ENCODE data around the gene TEX22.

Gene TEX22

DNA sequence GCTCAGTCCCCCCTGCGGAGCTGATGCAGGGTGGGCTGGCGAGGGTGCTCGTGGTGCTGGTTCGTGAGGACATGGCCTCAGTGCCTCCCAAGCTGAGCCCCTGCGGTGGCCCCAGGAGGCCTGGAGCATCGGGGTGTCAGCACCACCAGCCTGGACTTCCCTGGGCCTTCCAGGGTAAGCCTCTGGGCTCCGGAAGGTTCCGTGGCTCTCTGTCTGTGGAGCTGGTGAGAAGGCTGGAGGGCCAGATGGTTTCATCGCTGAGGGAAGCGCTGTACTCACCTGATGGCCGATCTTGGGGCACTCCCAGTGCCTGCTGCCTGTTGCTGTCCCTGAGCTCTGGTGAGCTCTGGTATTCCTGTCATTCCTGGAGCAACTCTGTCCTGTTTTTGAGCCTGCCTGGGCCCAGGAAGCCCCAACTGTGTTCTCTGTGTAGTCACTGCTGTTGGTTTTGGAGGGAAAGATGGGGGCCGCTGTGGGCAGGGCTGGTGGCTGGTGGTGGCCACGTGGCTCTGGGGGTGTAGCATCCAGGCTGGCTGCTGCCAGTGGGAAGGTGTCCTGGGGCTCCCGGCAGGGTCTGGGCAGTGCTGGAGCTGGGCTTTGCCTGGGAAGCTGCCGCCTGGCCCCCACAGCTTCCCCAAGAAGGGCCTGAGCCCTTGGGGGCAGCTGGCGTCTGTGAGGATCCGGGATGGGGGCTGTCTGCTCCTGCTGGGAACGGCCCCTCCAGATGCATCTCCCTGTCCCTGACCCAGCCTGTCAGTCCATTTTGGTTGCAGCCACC lies 39.6 kb downstream of the TEX22 start:
- Histone ChIP-seq H3K27ac (no peak overlapping the region), H3K36me3 (replicated peaks) (peaks cover 13% of the 10 kb centered on the region), H3K4me3 (ENCODE audit: low read depth, low read length) (no peak overlapping the region), H3K27me3 (replicated peaks) (no peaks in the 10 kb centered on the region)
- TF ChIP-seq, protein P1, sequence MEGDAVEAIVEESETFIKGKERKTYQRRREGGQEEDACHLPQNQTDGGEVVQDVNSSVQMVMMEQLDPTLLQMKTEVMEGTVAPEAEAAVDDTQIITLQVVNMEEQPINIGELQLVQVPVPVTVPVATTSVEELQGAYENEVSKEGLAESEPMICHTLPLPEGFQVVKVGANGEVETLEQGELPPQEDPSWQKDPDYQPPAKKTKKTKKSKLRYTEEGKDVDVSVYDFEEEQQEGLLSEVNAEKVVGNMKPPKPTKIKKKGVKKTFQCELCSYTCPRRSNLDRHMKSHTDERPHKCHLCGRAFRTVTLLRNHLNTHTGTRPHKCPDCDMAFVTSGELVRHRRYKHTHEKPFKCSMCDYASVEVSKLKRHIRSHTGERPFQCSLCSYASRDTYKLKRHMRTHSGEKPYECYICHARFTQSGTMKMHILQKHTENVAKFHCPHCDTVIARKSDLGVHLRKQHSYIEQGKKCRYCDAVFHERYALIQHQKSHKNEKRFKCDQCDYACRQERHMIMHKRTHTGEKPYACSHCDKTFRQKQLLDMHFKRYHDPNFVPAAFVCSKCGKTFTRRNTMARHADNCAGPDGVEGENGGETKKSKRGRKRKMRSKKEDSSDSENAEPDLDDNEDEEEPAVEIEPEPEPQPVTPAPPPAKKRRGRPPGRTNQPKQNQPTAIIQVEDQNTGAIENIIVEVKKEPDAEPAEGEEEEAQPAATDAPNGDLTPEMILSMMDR (IDR thresholded peaks at IDR 0.05; ENCODE audit: low read depth, low read length, missing control alignments), result no peak
- no peak for DNase-seq
- in situ Hi-C loops (cut with HindIII; ENCODE audit: low pct_ligation_motif_present, low sequenced_read_pairs), result no loop called here

DNA sequence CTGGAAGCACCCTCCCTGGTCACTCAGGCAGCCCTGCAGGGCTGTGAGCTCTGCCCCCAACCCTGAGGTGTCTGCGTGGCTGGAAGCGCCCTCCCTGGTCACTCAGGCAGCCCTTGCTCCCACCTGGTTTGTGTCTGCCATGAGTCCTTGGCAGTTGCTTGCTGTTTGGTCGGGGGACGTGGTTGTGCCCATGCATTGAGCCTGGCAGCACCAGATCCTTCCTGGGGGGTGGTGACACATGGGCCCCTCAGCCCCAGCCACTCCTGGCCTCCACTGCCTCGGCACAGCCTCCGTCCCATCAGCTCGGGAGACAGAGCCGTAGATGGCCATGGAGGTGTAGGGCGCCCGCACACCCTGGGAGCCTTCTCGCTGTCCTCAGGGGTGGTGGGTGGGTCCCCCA lies 40.8 kb downstream of the TEX22 start:
- Histone ChIP-seq H3K27ac (no peak overlapping the region), H3K36me3 (replicated peaks) (peaks cover 18% of the 10 kb centered on the region), H3K27me3 (replicated peaks) (no peaks in the 10 kb centered on the region), H3K4me3 (ENCODE audit: low read depth, low read length) (no peak overlapping the region)
- no peak for DNase-seq
- in situ Hi-C loops (cut with HindIII; ENCODE audit: low pct_ligation_motif_present, low sequenced_read_pairs), result no loop called here
- TF ChIP-seq, protein P1 (IDR thresholded peaks at IDR 0.05; ENCODE audit: low read depth, low read length, missing control alignments), result no peak

DNA sequence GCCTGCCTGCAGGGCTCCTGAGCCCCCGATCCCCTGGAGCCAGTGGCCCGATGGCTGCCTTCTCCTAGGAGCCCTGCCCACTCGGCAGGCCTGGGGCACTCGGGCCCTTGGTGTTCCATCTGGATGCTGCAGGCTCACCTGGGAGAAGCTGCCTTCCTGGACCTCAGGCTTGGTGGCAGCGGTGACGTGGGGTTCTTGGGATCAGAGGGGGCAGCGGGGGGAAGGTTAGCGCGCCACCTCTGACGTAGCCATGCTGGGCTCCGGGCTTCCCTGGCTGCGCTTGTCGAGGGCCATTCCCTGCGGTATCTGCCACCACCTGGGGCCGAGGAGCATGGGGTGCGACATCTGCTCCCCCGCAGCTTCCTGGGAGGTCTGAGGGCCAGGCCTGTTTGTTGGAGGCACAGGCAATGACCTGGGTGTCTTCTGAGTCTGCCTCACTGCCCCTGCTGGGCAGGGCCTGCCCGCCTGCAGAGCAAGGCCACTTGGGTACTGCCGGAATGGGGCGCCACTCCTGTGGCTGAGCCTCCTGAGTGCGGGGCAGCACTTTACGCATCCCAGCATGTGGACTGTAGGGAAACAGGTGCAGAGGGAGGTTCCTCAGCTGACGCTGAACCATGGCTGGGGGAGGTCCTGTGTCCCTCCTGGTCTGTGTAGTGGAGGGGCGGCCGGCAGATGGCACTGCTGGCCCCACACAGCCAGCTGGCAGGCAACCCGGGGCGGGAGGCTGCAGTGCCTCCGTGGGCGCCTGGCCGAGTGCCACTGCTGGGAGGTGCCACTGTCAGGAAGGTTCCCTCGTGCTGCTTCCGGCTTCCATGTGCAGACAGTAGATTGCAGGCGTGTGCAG lies 41.6 kb downstream of the TEX22 start:
- Histone ChIP-seq H3K27ac (no peak overlapping the region), H3K27me3 (replicated peaks) (no peaks in the 10 kb centered on the region), H3K36me3 (replicated peaks) (peaks cover 18% of the 10 kb centered on the region), H3K4me3 (ENCODE audit: low read depth, low read length) (no peak overlapping the region)
- in situ Hi-C loops (cut with HindIII; ENCODE audit: low pct_ligation_motif_present, low sequenced_read_pairs), result no loop called here
- DNase-seq, result no peak
- TF ChIP-seq, protein P1 (IDR thresholded peaks at IDR 0.05; ENCODE audit: low read depth, low read length, missing control alignments), result no peak

DNA sequence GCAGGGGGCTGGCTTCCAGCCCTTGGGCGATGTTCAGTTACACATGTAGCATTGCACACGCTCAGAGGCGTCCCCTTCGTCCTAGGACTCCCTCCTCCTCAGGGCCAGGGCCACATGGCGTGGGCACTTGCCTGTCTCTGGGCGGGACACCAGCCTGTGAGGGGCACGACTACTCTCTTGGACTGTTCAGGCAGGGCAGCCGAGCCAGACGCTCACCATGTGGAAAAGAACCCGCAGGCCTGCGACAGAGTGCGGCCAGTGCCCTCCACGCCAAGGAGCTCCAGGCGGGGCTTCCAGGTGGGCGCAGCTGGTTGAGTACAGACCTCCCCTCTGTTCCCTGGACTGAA lies 42.2 kb downstream of the TEX22 start:
- in situ Hi-C loops (cut with HindIII; ENCODE audit: low pct_ligation_motif_present, low sequenced_read_pairs), result no loop called here
- H3K4me3 ChIP-seq (ENCODE audit: low read depth, low read length), result no peak overlapping the region
- no peaks in the 10 kb centered on the region for H3K27me3 ChIP-seq (replicated peaks)
- H3K36me3 ChIP-seq (replicated peaks), result peaks cover 18% of the 10 kb centered on the region
- no peak for DNase-seq
- TF ChIP-seq, protein P1 (IDR thresholded peaks at IDR 0.05; ENCODE audit: low read depth, low read length, missing control alignments), result no peak
- H3K27ac ChIP-seq, result no peak overlapping the region

DNA sequence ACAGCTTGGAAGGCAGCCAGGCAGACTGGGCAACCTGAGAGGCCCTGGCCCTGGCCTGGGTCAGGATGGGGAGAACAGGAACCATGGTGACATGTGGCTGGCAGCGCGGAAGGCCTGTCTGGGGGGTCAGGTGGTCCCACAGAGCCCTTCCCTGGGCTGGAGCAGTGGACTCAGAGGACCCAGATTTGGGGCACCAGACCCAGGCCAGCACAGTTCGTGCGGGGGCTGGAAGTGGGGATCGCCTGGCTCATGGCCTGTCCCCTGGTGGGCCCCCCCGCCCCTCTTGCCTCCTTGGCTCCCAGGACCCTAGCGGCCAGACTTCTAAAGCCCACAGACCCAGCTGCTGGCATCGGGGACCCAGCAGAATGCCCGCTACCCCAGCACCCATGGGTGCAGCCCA lies 42.7 kb downstream of the TEX22 start:
- in situ Hi-C loops (cut with HindIII; ENCODE audit: low pct_ligation_motif_present, low sequenced_read_pairs), result no loop called here
- H3K36me3 ChIP-seq (replicated peaks), result peaks cover 18% of the 10 kb centered on the region
- no peak overlapping the region for H3K27ac ChIP-seq
- no peak for DNase-seq
- H3K27me3 ChIP-seq (replicated peaks), result no peaks in the 10 kb centered on the region
- H3K4me3 ChIP-seq (ENCODE audit: low read depth, low read length), result no peak overlapping the region
- TF ChIP-seq, protein P1 (IDR thresholded peaks at IDR 0.05; ENCODE audit: low read depth, low read length, missing control alignments), result no peak

Measured in brain microvascular endothelial cell (primary cell).